ENCODE results near the gene YJEFN3.

YJEFN3 gene

GRCh38 chr19:19528721-19529490, at the start of gene YJEFN3:
TSS of gene YJEFN3 (plus strand) at chr19:19528911. CDS start at chr19:19528933, 22 bp downstream.
- DNase-seq = peak; percentile 78

GRCh38 chr19:19480688-19481087, 48.0 kb upstream of the YJEFN3 start:
- no peak for DNase-seq

- DNase-seq = no peak
Measured at GRCh38 chr19:19482809-19483596, 45.7 kb upstream of the YJEFN3 start.

- peak; percentile 29 for DNase-seq
Measured at GRCh38 chr19:19485161-19485997, 43.3 kb upstream of the YJEFN3 start.

- DNase-seq = peak; percentile 50
Measured at GRCh38 chr19:19485998-19486290, 42.8 kb upstream of the YJEFN3 start.

GRCh38 chr19:19486343-19487076, 42.2 kb upstream of the YJEFN3 start:
- DNase-seq = no peak

GRCh38 chr19:19487077-19487949, 41.4 kb upstream of the YJEFN3 start:
- no peak for DNase-seq

GRCh38 chr19:19487950-19488874, 40.5 kb upstream of the YJEFN3 start:
- DNase-seq = no peak

- peak; percentile 81 for DNase-seq
Measured at GRCh38 chr19:19488875-19489690, 39.6 kb upstream of the YJEFN3 start.

GRCh38 chr19:19489804-19490204, 38.9 kb upstream of the YJEFN3 start:
- DNase-seq = peak; percentile 59

- DNase-seq = peak; percentile 78
Measured at GRCh38 chr19:19490214-19490968, 38.3 kb upstream of the YJEFN3 start.

- DNase-seq = no peak
Measured at GRCh38 chr19:19491321-19492025, 37.2 kb upstream of the YJEFN3 start.

GRCh38 chr19:19492026-19492610, 36.6 kb upstream of the YJEFN3 start:
- DNase-seq = no peak

- no peak for DNase-seq
Measured at GRCh38 chr19:19493841-19494546, 34.7 kb upstream of the YJEFN3 start.

GRCh38 chr19:19495614-19496603, 32.8 kb upstream of the YJEFN3 start:
- no peak for DNase-seq

All from NCI-H69 (cell line).